Subcutaneous adipose tissue (tissue), 4 donors: ENCODE results near the gene BEST4. TPM values are rescaled to one million over a fixed set of nuclear protein-coding genes. Genes with fewer than 3 reads are reported as not detected.

Experiments used
- CTCF ChIP-seq: fragments of 450-650 bp; IDR thresholded peaks from one replicate; pipeline ENCODE4 v1.5.1; 2016; ENCODE audit warnings: low read depth, mild to moderate bottlenecking, control low read depth, antibody characterized with exemption, moderate library complexity
- total RNA-seq, 4 donors: library from RNA; depleted of rRNA; stranded (reverse); fragments of >200 nt; gene quantifications; one replicate each; pipeline ENCODE4 v1.1.0, GENCODE V29; 2016

BEST4 gene
- total RNA-seq, 4 donors from 2014 or later, result 0.34 to 0.75 TPM; not detected in 2

GRCh38 chr1:44817307-44817706, 29.3 kb upstream of the BEST4 start:
- no peak for TF ChIP-seq CTCF

DNA sequence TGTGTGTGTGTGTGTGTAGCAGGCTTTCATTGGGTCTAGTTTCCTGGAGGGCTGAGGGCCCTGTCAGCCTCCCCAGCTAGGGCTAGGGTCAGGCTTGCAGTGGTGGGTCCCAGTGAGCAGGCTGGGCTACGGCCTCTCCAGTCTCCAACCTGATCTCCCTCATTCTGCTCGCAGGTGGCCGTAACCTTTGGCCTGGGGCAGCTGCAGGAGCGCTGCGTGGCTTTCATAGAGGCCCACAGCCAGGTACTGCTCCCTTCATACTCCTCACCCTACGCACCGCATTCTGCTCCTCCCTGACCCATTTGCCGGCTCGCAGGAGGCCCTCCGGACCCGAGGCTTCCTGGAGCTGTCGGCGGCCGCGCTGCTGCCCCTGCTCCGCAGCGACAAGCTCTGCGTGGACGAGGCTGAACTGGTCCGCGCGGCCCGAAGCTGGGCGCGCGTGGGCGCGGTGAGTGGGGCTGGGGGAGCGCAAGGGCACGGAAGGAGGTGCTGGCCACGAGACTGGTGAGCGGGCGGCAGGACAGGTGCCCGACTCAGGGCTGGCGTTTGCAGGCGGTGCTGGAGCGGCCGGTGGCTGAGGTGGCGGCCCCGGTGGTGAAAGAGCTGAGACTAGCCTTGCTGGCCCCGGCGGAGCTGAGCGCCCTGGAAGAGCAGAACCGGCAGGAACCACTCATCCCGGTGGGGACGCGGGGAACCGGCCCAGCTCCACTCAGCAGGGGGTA, 25.0 kb upstream of the BEST4 start:
- no peak for TF ChIP-seq CTCF

DNA sequence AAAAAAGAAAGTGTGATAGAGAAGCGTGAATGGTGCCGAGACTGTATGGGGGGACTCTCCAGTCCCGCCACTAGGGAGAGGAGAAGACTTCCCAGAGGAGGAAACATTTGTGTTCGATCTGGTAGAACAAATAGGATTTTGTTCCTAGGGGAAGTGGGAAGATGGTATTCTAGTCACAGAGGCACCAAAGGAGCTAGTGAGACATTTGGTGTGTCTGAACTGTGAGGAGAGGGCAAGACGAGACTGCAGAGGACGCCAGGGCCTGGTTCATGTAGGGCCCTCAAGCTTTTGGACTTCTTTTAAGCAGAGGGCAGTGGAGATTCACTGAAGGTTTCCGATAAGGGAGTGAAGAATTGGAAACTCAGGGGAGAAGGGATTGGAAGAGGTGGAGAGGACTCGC, 23.3 kb upstream of the BEST4 start:
- TF ChIP-seq CTCF, result no peak

DNA sequence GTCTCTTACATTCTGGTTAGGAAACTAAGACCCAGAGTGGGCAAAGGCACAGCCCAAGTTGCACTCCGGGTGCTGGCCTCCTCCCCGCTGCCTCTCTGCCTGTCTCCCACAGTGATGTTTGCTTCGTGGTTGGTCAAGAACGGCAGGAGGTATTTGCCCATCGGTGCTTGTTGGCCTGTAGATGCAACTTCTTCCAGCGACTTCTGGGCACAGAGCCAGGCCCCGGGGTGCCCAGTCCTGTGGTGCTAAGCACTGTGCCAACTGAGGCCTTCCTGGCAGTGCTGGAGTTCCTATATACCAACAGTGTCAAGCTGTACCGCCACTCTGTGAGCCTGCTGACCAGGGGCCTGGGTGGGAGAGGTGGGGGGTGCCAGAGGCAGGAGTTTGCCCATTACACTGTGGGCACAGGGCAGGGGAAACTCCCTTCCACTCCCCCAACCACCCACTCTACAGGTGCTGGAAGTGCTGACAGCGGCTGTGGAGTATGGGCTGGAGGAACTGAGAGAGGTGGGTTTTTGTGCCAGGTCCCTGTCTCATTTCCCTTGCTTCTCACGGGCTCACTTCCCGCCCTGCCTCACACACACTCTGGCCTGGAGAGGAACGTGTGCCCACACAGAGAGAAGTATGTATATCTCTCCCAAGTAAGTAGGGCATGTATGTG, 22.3 kb upstream of the BEST4 start:
- TF ChIP-seq CTCF, result no peak

- TF ChIP-seq CTCF, result no peak
These were observed 21.3 kb upstream of the BEST4 start for GRCh38 chr1:44808938-44809917.

DNA sequence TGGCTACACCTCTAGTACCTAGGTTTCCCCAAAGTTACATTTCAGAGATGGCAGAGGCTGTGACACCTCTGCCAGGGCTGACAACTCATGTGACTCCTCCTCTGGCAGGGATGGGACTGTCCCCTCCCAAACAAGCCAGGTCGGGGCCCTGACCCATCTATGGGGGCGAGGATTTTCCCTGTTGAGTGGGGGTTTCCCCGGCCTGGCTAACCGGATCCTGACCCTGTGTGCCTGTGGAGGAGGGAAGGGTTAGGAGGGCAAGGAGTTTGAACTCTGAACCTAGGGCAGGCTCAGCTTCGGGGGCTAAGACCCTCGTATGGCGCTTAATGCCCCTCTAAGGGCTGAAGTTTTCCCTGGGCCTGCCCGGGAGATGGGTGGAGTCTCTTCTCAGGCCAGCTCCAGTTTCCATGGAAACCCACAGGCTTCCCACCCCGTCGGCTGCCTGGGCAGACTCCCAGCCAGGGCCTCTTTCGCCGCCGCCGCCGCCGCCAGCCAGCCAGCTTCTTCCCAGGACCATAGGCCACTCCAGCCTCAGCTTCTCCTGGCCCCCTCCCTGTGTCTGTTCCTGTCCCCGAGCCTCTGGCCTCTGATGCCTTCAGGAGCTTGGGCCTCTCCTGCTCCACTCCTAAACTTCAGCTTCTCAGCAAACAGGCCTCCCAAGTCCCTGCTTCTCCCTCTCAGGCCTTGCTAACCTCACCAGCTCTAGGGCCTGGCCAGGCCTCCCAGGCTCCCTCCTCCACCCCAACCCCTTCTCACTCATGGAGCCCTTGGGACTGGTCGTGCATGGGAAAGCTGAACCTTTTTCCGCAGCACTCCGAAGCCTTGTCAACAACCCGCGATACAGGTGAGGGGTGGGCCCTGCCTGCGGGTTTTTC, 20.3 kb upstream of the BEST4 start, which contains the start of gene BTBD19:
Gene BTBD19, plus strand, starts transcription at position 461 of the 875 bp plus-strand sequence. Its CDS starts 298 bp downstream, at position 759.
- no peak for TF ChIP-seq CTCF
